Neural crest cell (in vitro differentiated cells): Measurements from ENCODE around the gene CAMK4. TPM values are rescaled to one million over a fixed set of nuclear protein-coding genes. Genes with fewer than 3 reads are reported as not detected.

Experiments
- DNase-seq: peaks from one replicate; pipeline ENCODE4 v3.0.0; 2021; ENCODE audit warnings: low read depth, mixed read lengths, low spot score
- H3K27ac Mint-ChIP-seq: one replicate; pipeline ENCODE4 v1.8.0; 2021; ENCODE audit warnings: mild to moderate bottlenecking, mixed read lengths; ENCODE audit not compliant: unreplicated experiment
- H3K27me3 Mint-ChIP-seq: 2 replicates; pipeline ENCODE4 v1.8.0; 2021; ENCODE audit warnings: low read depth, mild to moderate bottlenecking, mixed read lengths
- H3K36me3 Mint-ChIP-seq: 2 replicates; pipeline ENCODE4 v1.8.0; 2021; ENCODE audit warnings: low read depth, mild to moderate bottlenecking, mixed read lengths
- H3K4me1 Mint-ChIP-seq: 2 replicates; pipeline ENCODE4 v1.8.0; 2021; ENCODE audit warnings: mixed read lengths
- H3K4me3 Mint-ChIP-seq: one replicate; pipeline ENCODE4 v1.8.0; 2021; ENCODE audit warnings: mild to moderate bottlenecking, mixed read lengths
- H3K9me3 Mint-ChIP-seq: 2 replicates; pipeline ENCODE4 v1.8.0; 2021; ENCODE audit warnings: mixed read lengths
- CTCF ChIP-seq: fragments of 200-600 bp; sonication (generic); conservative IDR thresholded peaks from 2 replicates; pipeline ENCODE4 v1.5.0; 2021; ENCODE audit warnings: antibody characterized with exemption, mild to moderate bottlenecking
- total RNA-seq: library from RNA; stranded (reverse); gene quantifications from 2 replicates; pipeline ENCODE4 v1.2.1, GENCODE V29; 2021

CAMK4 gene
- total RNA-seq, 1 donor from 2014 or later, result 9.4 TPM

- Mint-ChIP-seq H3K4me1 (peaks cover 11% of the 10 kb centered on the region), H3K27ac (no peak overlapping the region), H3K27me3 (no peaks in the 10 kb centered on the region), H3K4me3 (no peak overlapping the region), H3K9me3 (no peaks in the 10 kb centered on the region), H3K36me3 (no peaks in the 10 kb centered on the region)
- DNase-seq, result peak; percentile 2
- TF ChIP-seq CTCF, result no peak
These were observed 84.8 kb downstream of the CAMK4 start for GRCh38 chr5:111308951-111309350.

- H3K4me1 Mint-ChIP-seq, result peaks cover 11% of the 10 kb centered on the region
- no peaks in the 10 kb centered on the region for H3K36me3 Mint-ChIP-seq
- no peak overlapping the region for H3K27ac Mint-ChIP-seq
- no peak overlapping the region for H3K4me3 Mint-ChIP-seq
- no peaks in the 10 kb centered on the region for H3K27me3 Mint-ChIP-seq
- no peak for TF ChIP-seq CTCF
- no peak for DNase-seq
- H3K9me3 Mint-ChIP-seq, result no peaks in the 10 kb centered on the region
These were observed 85.2 kb downstream of the CAMK4 start for GRCh38 chr5:111309384-111309783.

DNA sequence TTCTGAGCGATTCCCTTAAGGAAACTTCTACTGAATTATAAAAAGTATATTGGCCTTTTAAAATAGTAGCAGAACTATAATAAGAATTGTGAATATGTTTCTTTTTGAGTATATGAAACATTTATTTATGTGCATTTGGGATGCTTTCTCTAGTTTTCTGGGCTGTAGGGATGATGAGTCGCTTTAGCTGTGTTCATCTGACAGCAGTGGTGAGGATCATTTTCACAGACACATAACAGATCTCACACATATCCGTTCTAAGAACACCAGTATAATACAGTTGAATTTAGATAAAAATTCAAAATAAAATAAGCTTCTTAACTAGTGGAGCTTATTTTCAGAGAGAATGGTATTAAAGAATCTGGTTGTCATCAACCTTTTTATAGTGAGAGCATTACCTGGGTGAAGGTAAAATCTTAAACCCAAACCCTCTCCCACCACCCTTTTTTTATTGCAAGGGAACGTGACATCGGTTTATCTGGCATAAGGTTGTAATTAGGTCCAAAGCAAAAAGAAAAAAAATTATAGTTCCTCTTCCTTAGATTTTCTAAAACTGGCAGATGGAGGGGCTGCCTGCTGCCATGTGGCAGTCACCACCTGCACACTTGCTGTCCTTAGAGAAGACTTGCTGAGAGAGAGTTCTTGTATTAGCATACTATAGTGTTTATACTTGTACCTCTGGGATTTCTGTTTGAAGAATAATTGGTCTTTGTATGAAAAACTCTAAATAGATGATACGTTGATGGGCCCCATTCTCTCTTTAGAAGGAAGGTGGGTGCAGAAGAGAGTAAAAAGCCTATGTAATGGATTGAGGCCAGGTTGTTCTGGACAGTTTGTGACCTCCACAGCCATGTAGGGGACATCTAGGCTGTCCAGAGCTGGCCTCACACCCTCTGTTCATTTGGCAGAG is 86.8 kb downstream of the CAMK4 start:
- Mint-ChIP-seq H3K4me1 (peaks cover 11% of the 10 kb centered on the region), H3K36me3 (no peaks in the 10 kb centered on the region), H3K4me3 (no peak overlapping the region), H3K27me3 (no peaks in the 10 kb centered on the region), H3K9me3 (no peaks in the 10 kb centered on the region), H3K27ac (no peak overlapping the region)
- DNase-seq, result no peak
- TF ChIP-seq CTCF, result no peak

GRCh38 chr5:111311666-111312065 is 87.5 kb downstream of the CAMK4 start:
- DNase-seq, result no peak
- peaks cover 11% of the 10 kb centered on the region for H3K4me1 Mint-ChIP-seq
- no peak overlapping the region for H3K27ac Mint-ChIP-seq
- H3K36me3 Mint-ChIP-seq, result no peaks in the 10 kb centered on the region
- no peak overlapping the region for H3K4me3 Mint-ChIP-seq
- no peaks in the 10 kb centered on the region for H3K9me3 Mint-ChIP-seq
- no peaks in the 10 kb centered on the region for H3K27me3 Mint-ChIP-seq
- TF ChIP-seq CTCF, result no peak

DNA sequence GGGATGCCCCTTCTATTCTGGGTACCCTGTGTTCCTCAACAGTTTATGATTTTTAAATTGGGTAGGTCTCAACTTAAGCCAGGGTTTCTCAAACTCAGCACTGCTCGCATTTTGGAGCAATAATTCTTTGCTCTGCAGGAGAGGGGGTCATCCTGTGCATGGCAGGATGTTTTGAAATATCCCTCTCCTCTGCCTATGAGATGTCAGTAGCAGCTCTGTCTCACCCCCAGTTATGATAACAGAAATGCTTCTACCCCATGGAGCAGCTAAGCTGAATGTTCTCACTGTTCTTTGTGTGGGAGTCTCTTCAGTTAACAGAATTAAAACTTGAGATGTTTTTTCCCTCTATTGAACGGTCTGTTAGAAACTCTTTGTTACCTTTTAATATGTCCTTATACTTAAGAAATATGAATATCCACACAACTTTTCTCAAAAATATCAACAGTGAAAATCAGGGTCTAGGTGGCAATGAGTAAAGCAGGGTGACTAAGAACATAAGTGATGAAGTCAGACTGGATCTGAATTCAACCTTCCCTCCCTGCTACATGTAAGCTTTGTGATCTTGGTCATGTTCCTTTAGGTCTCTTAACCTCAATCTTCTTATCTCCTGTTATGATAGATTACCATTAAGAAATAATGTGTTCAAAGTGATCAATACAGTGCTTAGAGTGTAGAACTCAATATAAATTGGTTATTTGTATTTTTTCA is 89.0 kb downstream of the CAMK4 start:
- Mint-ChIP-seq H3K9me3 (no peaks in the 10 kb centered on the region), H3K4me1 (peaks cover 11% of the 10 kb centered on the region), H3K27me3 (no peaks in the 10 kb centered on the region), H3K4me3 (no peak overlapping the region), H3K27ac (no peak overlapping the region), H3K36me3 (no peaks in the 10 kb centered on the region)
- no peak for DNase-seq
- TF ChIP-seq CTCF, result no peak
